ENCODE results near the gene CDH12.

CDH12 gene

GRCh38 chr5:21806943-21807342 lies 1046.2 kb downstream of the CDH12 start:
- no peak for DNase-seq

- DNase-seq: no peak
Observed at GRCh38 chr5:21806271-21806670, 1046.9 kb downstream of the CDH12 start.

GRCh38 chr5:21802869-21803490 lies 1050.2 kb downstream of the CDH12 start:
- no peak for DNase-seq

- DNase-seq: no peak
Observed at GRCh38 chr5:21802100-21802499, 1051.0 kb downstream of the CDH12 start.

- DNase-seq: no peak
Observed at GRCh38 chr5:21792748-21793147, 1060.4 kb downstream of the CDH12 start.

GRCh38 chr5:21791304-21791703 lies 1061.8 kb downstream of the CDH12 start:
- no peak for DNase-seq

- DNase-seq: no peak
Observed at GRCh38 chr5:21784487-21784886, 1068.7 kb downstream of the CDH12 start.

- DNase-seq: no peak
Observed at GRCh38 chr5:21783074-21783679, 1070.0 kb downstream of the CDH12 start.

GRCh38 chr5:21776466-21776865 lies 1076.7 kb downstream of the CDH12 start:
- no peak for DNase-seq

- no peak for DNase-seq
Observed at GRCh38 chr5:21774801-21775200, 1078.3 kb downstream of the CDH12 start.

GRCh38 chr5:21774281-21774680 lies 1078.9 kb downstream of the CDH12 start:
- DNase-seq: no peak

- DNase-seq: no peak
Observed at GRCh38 chr5:21773456-21773855, 1079.7 kb downstream of the CDH12 start.

GRCh38 chr5:21765406-21765805 lies 1087.7 kb downstream of the CDH12 start:
- no peak for DNase-seq

GRCh38 chr5:21739096-21739495 lies 1114.0 kb downstream of the CDH12 start:
- DNase-seq: no peak

GRCh38 chr5:21723500-21723899 lies 1129.6 kb downstream of the CDH12 start:
- DNase-seq: no peak

- no peak for DNase-seq
Observed at GRCh38 chr5:21711866-21712758, 1141.0 kb downstream of the CDH12 start.

- no peak for DNase-seq
Observed at GRCh38 chr5:21709770-21710169, 1143.4 kb downstream of the CDH12 start.

- no peak for DNase-seq
Observed at GRCh38 chr5:21704974-21705668, 1148.0 kb downstream of the CDH12 start.

- DNase-seq: no peak
Observed at GRCh38 chr5:21701317-21701716, 1151.8 kb downstream of the CDH12 start.
